Heart left ventricle (tissue), 13 donors: ENCODE data around the gene IGF2R.

ENCODE experiments used
- CTCF ChIP-seq, 12 donors: fragments of 200-600 bp; sonication (generic) in 4 of 12; IDR thresholded peaks; one replicate each; pipeline versions ENCODE4 v1.5.0 to v1.8.0; 2018 to 2022; ENCODE audit warnings: antibody characterized with exemption in 12 of 12, mild to moderate bottlenecking in 5 of 12
- POLR2A ChIP-seq, 2 donors: fragments of 450-650 bp; IDR thresholded peaks; one replicate each; pipeline ENCODE4 v1.6.1; 2017; ENCODE audit warnings: antibody characterized with exemption in 2 of 2, mild to moderate bottlenecking in 2 of 2, moderate library complexity in 2 of 2
- donor health status: ischemic (EF 13 %, LVEDD 7.1; RV severe dilation, severe dysfunction).
- donor health status: DM: no; HTN: yes; CAD: no.
- donor health status: DM: no; HTN: no; CAD: no.
- donor health status: ischemic (EF 25% LVEDD 6.9; RV normal size, moderate dysfunction).
- donor health status: ischemic (EF 25% LVEDD 5.7; RV mildly dilated, moderate dysfunction).
- donor health status: ischemic (EF 35%, LVEDD 5.7; RV mildly dilated, moderate dysfunction).
- donor health status: nonischemic (EF 11% LVEDD 7.7; RV severe dilation, severe dysfunction).
- donor health status: DM: yes; HTN: yes; CAD: no.
- donor health status: PGD.
- donor health status: ischemic (EF 29% LVEDD 5.4; RV normal size, mild dysfunction).
- donor health status: nonischemic (EF 23%, LVEDD 6.1; RV moderate dilation, normal function).

- TF ChIP-seq CTCF (IDR thresholded peaks at IDR 0.05): no peak
- TF ChIP-seq POLR2A (IDR thresholded peaks at IDR 0.05): no peak
These were observed 55.3 kb downstream of the IGF2R start for GRCh38 chr6:160024152-160024551.
